Endothelial cell of umbilical vein (primary cell): ENCODE measurements around the gene PAX6. TPM values are rescaled to one million over a fixed set of nuclear protein-coding genes. Genes with fewer than 3 reads are reported as not detected.

ENCODE experiments used
- BruUV-seq: library from RNA; stranded (reverse); fragments of 400-500 nt; replicated peaks from 2 replicates; lab custom pipeline; 2021; lab: Mats Ljungman, UMichigan
- CTCF ChIA-PET: fragments of 300-600, 350-600 bp; sonication (Branson Sonifier 250); formaldehyde crosslinking; loops from one replicate; lab custom pipeline; 2021; ENCODE audit warnings: antibody characterized with exemption, inconsistent platforms; lab: Charles Lee
- POLR2A ChIA-PET: fragments of 300-600, 350-600 bp; sonication (Branson Sonifier 250); formaldehyde crosslinking; loops from one replicate; lab custom pipeline; 2021; ENCODE audit warnings: antibody characterized with exemption, inconsistent platforms; lab: Charles Lee
- DNase-seq: peaks from one replicate; pipeline ENCODE4 v3.0.0-alpha.2; 2011; ENCODE audit warnings: low read depth, low spot score
- FAIRE-seq: peaks from 2 replicates; lab custom pipeline; 2011; peaks lifted over from hg19 to GRCh38; lab: Jason Lieb, UNC
- H2AFZ ChIP-seq: 2 replicates; pipeline ENCODE4 v1.6.0; 2012; ENCODE audit warnings: low read depth, low read length, control low read depth, inconsistent platforms
- H3K27ac ChIP-seq: 2 replicates; pipeline ENCODE4 v1.5.1; 2011; ENCODE audit warnings: low read depth, mild to moderate bottlenecking, control low read depth, low read length, moderate library complexity; ENCODE audit not compliant: insufficient read depth
- H3K27me3 ChIP-seq, 2 experiments: 2 replicates each; pipeline versions ENCODE4 v1.6.0 to v1.6.1; 2011; ENCODE audit warnings: low read length in 2 of 2, mixed read lengths in 1 of 2; ENCODE audit not compliant: control insufficient read depth in 2 of 2, insufficient read depth in 2 of 2
- H3K36me3 ChIP-seq, 2 experiments: 2 replicates in 1 of 2; 3 replicates in 1 of 2; pipeline ENCODE4 v1.5.1; 2011; ENCODE audit warnings: low read length in 2 of 2, mild to moderate bottlenecking in 1 of 2, moderate library complexity in 1 of 2; ENCODE audit not compliant: control insufficient read depth in 2 of 2, insufficient read depth in 2 of 2; ENCODE audit errors: extremely low read depth in 1 of 2
- H3K4me1 ChIP-seq: 3 replicates; pipeline ENCODE4 v1.5.1; 2011; ENCODE audit warnings: mild to moderate bottlenecking, low read length; ENCODE audit not compliant: control insufficient read depth, insufficient read depth; ENCODE audit errors: extremely low read depth
- H3K4me2 ChIP-seq: 2 replicates; pipeline ENCODE4 v1.6.1; 2011; ENCODE audit warnings: low read length, control low read depth, mixed read lengths; ENCODE audit not compliant: insufficient read depth
- H3K4me3 ChIP-seq, 3 experiments: fragments of 200-600 bp in 1 of 3; sonication (generic), shearing (Covaris generic) in 1 of 3; replicated peaks in 1 of 3; 2 replicates each; pipeline ENCODE4 v1.5.1; 2011 to 2016; ENCODE audit warnings: control low read depth in 3 of 3, low read length in 3 of 3, mild to moderate bottlenecking in 2 of 3, inconsistent platforms in 1 of 3, low read depth in 1 of 3, moderate library complexity in 1 of 3; ENCODE audit not compliant: insufficient read depth in 1 of 3
- H3K79me2 ChIP-seq: 2 replicates; pipeline ENCODE4 v1.6.0; 2012; ENCODE audit warnings: low read length, inconsistent platforms; ENCODE audit not compliant: control insufficient read depth, insufficient read depth
- H3K9ac ChIP-seq: replicated peaks from 2 replicates; pipeline ENCODE3; 2011; ENCODE audit warnings: low read length, control low read depth; ENCODE audit not compliant: insufficient read depth; ENCODE audit errors: extremely low read depth
- H3K9me1 ChIP-seq: replicated peaks from 3 replicates; pipeline ENCODE4 v1.6.0; 2011; ENCODE audit warnings: mild to moderate bottlenecking, low read length; ENCODE audit not compliant: control insufficient read depth, insufficient read depth; ENCODE audit errors: extremely low read depth
- H3K9me3 ChIP-seq: replicated peaks from 2 replicates; pipeline ENCODE4 v1.5.1; 2012; ENCODE audit warnings: low read length, inconsistent platforms; ENCODE audit not compliant: control insufficient read depth, insufficient read depth
- H4K20me1 ChIP-seq: replicated peaks from 2 replicates; pipeline ENCODE3; 2011; ENCODE audit warnings: mild to moderate bottlenecking, low read length; ENCODE audit not compliant: control insufficient read depth, insufficient read depth; ENCODE audit errors: extremely low read depth
- EZH2 ChIP-seq: IDR thresholded peaks from 2 replicates; pipeline ENCODE4 v1.6.1; 2012; ENCODE audit warnings: borderline replicate concordance, low read depth, mild to moderate bottlenecking, moderate library complexity, low read length, inconsistent platforms; ENCODE audit not compliant: severe bottlenecking
- FOS ChIP-seq: IDR thresholded peaks from 2 replicates; pipeline ENCODE4 v1.6.1; 2011; ENCODE audit warnings: mild to moderate bottlenecking, low read length, moderate library complexity, borderline replicate concordance; ENCODE audit not compliant: insufficient read depth
- GATA2 ChIP-seq: IDR thresholded peaks from 2 replicates; pipeline ENCODE4 v1.7.0; 2011; ENCODE audit warnings: low read depth, mild to moderate bottlenecking, moderate library complexity, mixed read lengths, low read length; ENCODE audit not compliant: insufficient read length, insufficient read depth
- JUN ChIP-seq: IDR thresholded peaks from 2 replicates; pipeline ENCODE4 v1.6.1; 2011; ENCODE audit warnings: borderline replicate concordance, low read depth; ENCODE audit not compliant: insufficient read length, insufficient read depth
- MYC ChIP-seq: IDR thresholded peaks from one replicate; pipeline ENCODE4 v1.6.1; 2011; ENCODE audit warnings: mild to moderate bottlenecking, low read depth, low read length
- POLR2A ChIP-seq: IDR thresholded peaks from 2 replicates; pipeline ENCODE4 v1.6.1; 2012; ENCODE audit warnings: low read depth, mild to moderate bottlenecking, control low read depth, low read length
- POLR2AphosphoS5 ChIP-seq: IDR thresholded peaks from 2 replicates; pipeline ENCODE4 v1.6.1; 2012; ENCODE audit warnings: low read depth, mild to moderate bottlenecking, control low read depth, low read length, moderate library complexity; ENCODE audit not compliant: insufficient read depth
- dilution Hi-C: fragments of 300-500 bp; cut with MboI; formaldehyde crosslinking; loops from one replicate; pipeline ENCODE4 v1.15.0; 2019; ENCODE audit warnings: low sequenced_read_pairs; ENCODE audit not compliant: extremely low pct_ligation_motif_present
- intact Hi-C: fragments of 100-400 bp; cut with micrococcal nuclease; formaldehyde crosslinking; loops from one replicate; pipeline ENCODE4 v1.10.0; 2022
- polyA plus RNA-seq, 4 experiments: library from polyadenylated mRNA; depleted of rRNA in 3 of 4; stranded (reverse) in 3 of 4; unstranded in 1 of 4; fragments of >200 nt; gene quantifications; 2 replicates each; pipeline versions ENCODE4 v1.2.1 to v1.2.3, GENCODE V29; 2011 to 2012; ENCODE audit warnings: missing spikeins in 1 of 4
- total RNA-seq: library from RNA; stranded (reverse); gene quantifications from 2 replicates; pipeline ENCODE4 v1.2.3, GENCODE V29; 2021
- TF ChIP-seq, protein P1 (sequence below), 2 donors: IDR thresholded peaks; 1 replicate in 1 of 2; 2 replicates in 1 of 2; pipeline ENCODE4 v1.5.1; 2011; ENCODE audit warnings: low read length in 2 of 2, mild to moderate bottlenecking in 2 of 2, moderate library complexity in 2 of 2, control low read depth in 1 of 2, inconsistent platforms in 1 of 2, low read depth in 1 of 2; ENCODE audit not compliant: insufficient read depth in 1 of 2; ENCODE audit errors: extremely low read depth in 1 of 2
- TF ChIP-seq, protein P2 (sequence below): IDR thresholded peaks from 2 replicates; pipeline ENCODE4 v1.6.1; 2011; ENCODE audit not compliant: insufficient read depth, insufficient read length

PAX6 gene
- total and polyA plus RNA-seq, 2 donors (not counting 3 experiments of a cell fraction or from before 2014, with no cell fraction given), result not detected

DNA sequence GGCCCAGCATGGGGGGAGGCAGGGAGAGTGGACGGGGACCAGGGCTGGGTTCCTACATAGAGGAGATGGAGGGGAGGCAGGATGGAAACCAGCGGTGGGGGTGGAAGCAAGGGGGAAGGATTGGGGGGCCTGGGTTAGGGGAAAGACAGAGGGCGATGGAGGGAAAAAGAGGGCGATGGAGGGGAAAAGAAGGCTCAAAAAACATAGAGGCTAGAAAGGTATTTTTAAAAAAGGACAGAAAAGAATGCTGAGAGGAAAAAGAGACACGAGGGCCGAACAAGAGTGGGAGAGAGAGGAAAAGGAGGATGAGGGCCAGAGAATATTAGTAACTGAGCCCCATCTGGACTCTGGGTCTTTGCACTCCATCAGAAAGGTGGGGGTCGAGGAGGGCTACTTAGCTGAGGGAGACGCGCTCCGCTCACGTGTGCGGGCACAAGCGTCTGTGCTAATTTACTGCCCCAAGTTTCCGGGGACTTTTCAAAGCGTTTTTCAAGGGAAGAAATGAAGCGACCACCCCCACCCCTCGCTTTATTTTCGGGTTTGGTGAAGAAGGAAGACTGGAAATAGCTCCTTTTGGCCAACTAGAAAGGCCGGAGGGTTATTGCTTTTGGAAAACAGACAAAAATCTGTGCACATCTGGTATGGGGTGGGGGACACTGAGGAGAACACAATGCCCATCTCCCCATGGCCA is 14.5 kb downstream of the PAX6 start:
- no peaks in the 10 kb centered on the region for H3K9me3 ChIP-seq
- no peaks in the 10 kb centered on the region for H3K9me1 ChIP-seq
- no TSS peak for BruUV-seq
- intact Hi-C loops (loop anchor here (5.0 to 10.0 kb wide), 2 partner anchors 154 to 402 kb away; no protein-coding TSS in a partner anchor), dilution Hi-C loops (no loop called here)
- H3K4me2 ChIP-seq, result no peak overlapping the region
- H3K27ac ChIP-seq, result no peak overlapping the region
- FAIRE-seq (no peak), DNase-seq (no peak)
- H4K20me1 ChIP-seq, result peaks cover 3% of the 10 kb centered on the region
- no peaks in the 10 kb centered on the region for H3K79me2 ChIP-seq
- H3K9ac ChIP-seq, result no peak overlapping the region
- H3K4me3 ChIP-seq, result no peak overlapping the region
- no peak for TF ChIP-seq EZH2
- no peak for TF ChIP-seq JUN
- TF ChIP-seq MYC, result no peak
- no peak for TF ChIP-seq GATA2
- no peak for TF ChIP-seq POLR2AphosphoS5
- no peak for TF ChIP-seq FOS
- TF ChIP-seq, protein P1, sequence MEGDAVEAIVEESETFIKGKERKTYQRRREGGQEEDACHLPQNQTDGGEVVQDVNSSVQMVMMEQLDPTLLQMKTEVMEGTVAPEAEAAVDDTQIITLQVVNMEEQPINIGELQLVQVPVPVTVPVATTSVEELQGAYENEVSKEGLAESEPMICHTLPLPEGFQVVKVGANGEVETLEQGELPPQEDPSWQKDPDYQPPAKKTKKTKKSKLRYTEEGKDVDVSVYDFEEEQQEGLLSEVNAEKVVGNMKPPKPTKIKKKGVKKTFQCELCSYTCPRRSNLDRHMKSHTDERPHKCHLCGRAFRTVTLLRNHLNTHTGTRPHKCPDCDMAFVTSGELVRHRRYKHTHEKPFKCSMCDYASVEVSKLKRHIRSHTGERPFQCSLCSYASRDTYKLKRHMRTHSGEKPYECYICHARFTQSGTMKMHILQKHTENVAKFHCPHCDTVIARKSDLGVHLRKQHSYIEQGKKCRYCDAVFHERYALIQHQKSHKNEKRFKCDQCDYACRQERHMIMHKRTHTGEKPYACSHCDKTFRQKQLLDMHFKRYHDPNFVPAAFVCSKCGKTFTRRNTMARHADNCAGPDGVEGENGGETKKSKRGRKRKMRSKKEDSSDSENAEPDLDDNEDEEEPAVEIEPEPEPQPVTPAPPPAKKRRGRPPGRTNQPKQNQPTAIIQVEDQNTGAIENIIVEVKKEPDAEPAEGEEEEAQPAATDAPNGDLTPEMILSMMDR (IDR thresholded peaks at IDR 0.05; ENCODE audit: extremely low read depth in 1 of 2, insufficient read depth in 1 of 2, low read depth in 1 of 2, low read length in 2 of 2), result no peak
- TF ChIP-seq, protein P2, sequence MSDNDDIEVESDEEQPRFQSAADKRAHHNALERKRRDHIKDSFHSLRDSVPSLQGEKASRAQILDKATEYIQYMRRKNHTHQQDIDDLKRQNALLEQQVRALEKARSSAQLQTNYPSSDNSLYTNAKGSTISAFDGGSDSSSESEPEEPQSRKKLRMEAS, result no peak
- TF ChIP-seq POLR2A, result no peak
- H3K36me3 ChIP-seq, result no peaks in the 10 kb centered on the region
- CTCF ChIA-PET, result interaction anchor here (0.6 to 2.7 kb wide), 3 partner anchors 10 to 172 kb away, joined by 3 to 12 read pairs (median 3); no protein-coding TSS in a partner anchor
- POLR2A ChIA-PET, result no interaction called here
- H3K27me3 ChIP-seq, result peaks cover 75 to 86% of the 10 kb centered on the region in 2 experiments
- peaks cover 5% of the 10 kb centered on the region for H3K4me1 ChIP-seq
- no peak overlapping the region for H2AFZ ChIP-seq
